Neural cell (in vitro differentiated cells): ENCODE measurements around the gene NUBP2.

Source experiments
- EP300 ChIP-seq: fragments of 450-650 bp; conservative IDR thresholded peaks from 2 replicates; pipeline ENCODE4 v1.6.1; 2014; ENCODE audit warnings: antibody characterized with exemption, mild to moderate bottlenecking, moderate library complexity; ENCODE audit not compliant: poor library complexity, severe bottlenecking
- EZH2 ChIP-seq: fragments of 200-600, 300-800 bp; shearing (Covaris generic), sonication (generic); IDR thresholded peaks from 2 replicates; pipeline ENCODE4 v1.6.1; 2014; ENCODE audit warnings: antibody characterized with exemption, low read length, borderline replicate concordance, mild to moderate bottlenecking; ENCODE audit not compliant: insufficient read depth, poor library complexity, severe bottlenecking
- POLR2AphosphoS5 ChIP-seq: IDR thresholded peaks from 2 replicates; pipeline ENCODE4 v1.6.1; 2012
- RAD21 ChIP-seq: fragments of 450-650 bp; conservative IDR thresholded peaks from 2 replicates; pipeline ENCODE4 v1.6.1; 2014; ENCODE audit warnings: antibody characterized with exemption, mild to moderate bottlenecking, moderate library complexity
- SMC3 ChIP-seq: fragments of 450-650 bp; conservative IDR thresholded peaks from 2 replicates; pipeline ENCODE4 v1.6.1; 2014; ENCODE audit warnings: antibody characterized with exemption, mild to moderate bottlenecking, moderate library complexity; ENCODE audit not compliant: poor library complexity
- TAF1 ChIP-seq: IDR thresholded peaks from 2 replicates; pipeline ENCODE4 v1.6.1; 2012; ENCODE audit warnings: low read depth
- TF ChIP-seq, protein P1 (sequence below): fragments of 450-650 bp; IDR thresholded peaks from 2 replicates; pipeline ENCODE4 v1.5.1; 2014; ENCODE audit warnings: antibody characterized with exemption, mild to moderate bottlenecking, moderate library complexity; ENCODE audit not compliant: poor library complexity, severe bottlenecking

DNA sequence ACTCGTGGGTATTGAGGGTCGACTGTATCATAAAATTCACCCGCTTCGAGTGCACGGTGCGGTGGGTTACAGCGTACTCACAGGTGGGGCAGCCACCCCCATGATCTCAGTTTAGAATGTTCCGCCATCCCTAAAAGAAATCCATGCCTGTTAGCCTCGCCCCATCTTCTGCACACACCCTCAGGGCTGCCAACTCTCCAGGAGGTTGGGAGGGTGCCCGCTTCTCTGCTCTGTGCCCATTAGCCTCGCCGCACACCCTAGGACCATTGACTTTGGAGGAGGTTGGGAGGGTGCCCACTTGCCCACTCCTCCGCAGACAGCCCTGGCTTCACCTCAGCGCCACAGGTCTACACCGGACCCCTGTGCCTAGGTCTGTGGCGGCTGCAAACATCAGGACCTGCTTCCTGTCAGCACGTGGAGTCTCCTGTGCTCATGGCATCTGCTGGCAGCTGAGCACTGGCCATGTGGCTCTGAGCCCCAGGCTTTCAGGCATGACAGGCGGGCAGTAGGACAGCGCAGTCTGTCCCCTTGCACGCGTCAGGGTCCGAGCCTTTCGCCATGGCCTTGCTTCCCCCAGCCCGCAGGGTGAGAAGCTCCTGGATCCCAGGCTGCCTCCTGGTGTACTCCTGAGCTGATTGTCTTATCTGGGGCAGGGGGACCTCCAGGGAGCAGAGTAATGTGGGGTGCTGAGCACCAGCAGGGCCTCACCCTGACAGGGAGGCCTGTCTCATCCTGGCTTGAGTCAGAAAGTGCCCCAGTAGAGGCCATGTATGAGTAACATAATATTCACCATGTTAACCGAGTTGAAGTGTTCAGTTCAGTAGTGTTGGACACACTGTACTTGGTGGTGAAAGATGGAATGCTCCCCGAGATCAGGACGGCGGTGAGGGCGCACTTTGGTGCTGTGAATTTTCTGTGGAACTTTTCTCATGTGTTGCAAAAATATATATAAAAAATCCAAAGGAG, 33.3 kb upstream of the NUBP2 start:
- TF ChIP-seq, protein P1, sequence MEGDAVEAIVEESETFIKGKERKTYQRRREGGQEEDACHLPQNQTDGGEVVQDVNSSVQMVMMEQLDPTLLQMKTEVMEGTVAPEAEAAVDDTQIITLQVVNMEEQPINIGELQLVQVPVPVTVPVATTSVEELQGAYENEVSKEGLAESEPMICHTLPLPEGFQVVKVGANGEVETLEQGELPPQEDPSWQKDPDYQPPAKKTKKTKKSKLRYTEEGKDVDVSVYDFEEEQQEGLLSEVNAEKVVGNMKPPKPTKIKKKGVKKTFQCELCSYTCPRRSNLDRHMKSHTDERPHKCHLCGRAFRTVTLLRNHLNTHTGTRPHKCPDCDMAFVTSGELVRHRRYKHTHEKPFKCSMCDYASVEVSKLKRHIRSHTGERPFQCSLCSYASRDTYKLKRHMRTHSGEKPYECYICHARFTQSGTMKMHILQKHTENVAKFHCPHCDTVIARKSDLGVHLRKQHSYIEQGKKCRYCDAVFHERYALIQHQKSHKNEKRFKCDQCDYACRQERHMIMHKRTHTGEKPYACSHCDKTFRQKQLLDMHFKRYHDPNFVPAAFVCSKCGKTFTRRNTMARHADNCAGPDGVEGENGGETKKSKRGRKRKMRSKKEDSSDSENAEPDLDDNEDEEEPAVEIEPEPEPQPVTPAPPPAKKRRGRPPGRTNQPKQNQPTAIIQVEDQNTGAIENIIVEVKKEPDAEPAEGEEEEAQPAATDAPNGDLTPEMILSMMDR, result no peak
- no peak for TF ChIP-seq TAF1
- no peak for TF ChIP-seq EZH2
- TF ChIP-seq RAD21, result no peak
- no peak for TF ChIP-seq EP300
- TF ChIP-seq SMC3, result no peak
- no peak for TF ChIP-seq POLR2AphosphoS5
